GM21576 (cell line): ENCODE measurements around the gene NANOS2.

Source experiments
- ATAC-seq: cut with Tn5 transposase; IDR thresholded peaks from one replicate; pipeline ENCODE4 v1.9.1; 2021; ENCODE audit warnings: mild to moderate bottlenecking, moderate library complexity; ENCODE audit not compliant: unreplicated experiment

NANOS2 gene

GRCh38 chr19:45929247-45929646 is 14.7 kb upstream of the NANOS2 start:
- ATAC-seq = no peak

- ATAC-seq = no peak
Measured at GRCh38 chr19:45927565-45928261, 13.1 kb upstream of the NANOS2 start.

- no peak for ATAC-seq
Measured at GRCh38 chr19:45924891-45925447, 10.4 kb upstream of the NANOS2 start.

GRCh38 chr19:45922281-45922680 is 7.7 kb upstream of the NANOS2 start:
- no peak for ATAC-seq

GRCh38 chr19:45920458-45920857 is 5.9 kb upstream of the NANOS2 start:
- no peak for ATAC-seq

GRCh38 chr19:45919678-45920077 is 5.1 kb upstream of the NANOS2 start:
- ATAC-seq = no peak

DNA sequence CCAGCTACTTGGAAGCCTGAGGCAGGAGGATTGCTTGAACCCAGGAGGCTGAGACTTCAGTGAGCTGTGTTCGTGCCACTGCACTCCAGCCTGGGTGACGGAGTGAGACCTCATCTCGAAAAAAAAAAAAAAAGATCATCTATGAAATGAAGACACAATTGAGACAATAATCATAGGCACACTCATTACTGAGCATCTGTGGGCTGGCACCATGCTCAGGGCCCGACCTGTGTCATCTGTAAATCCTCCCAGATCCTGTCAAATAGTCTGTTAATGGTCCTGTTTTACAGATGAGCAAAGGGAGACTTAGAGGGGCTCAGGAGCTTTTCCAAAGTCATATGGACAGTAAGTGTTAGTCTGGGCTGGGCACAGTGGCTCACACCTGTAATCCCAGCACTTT is 4.1 kb upstream of the NANOS2 start:
- ATAC-seq = no peak

- no peak for ATAC-seq
Measured at GRCh38 chr19:45917421-45918091, 3.0 kb upstream of the NANOS2 start.

DNA sequence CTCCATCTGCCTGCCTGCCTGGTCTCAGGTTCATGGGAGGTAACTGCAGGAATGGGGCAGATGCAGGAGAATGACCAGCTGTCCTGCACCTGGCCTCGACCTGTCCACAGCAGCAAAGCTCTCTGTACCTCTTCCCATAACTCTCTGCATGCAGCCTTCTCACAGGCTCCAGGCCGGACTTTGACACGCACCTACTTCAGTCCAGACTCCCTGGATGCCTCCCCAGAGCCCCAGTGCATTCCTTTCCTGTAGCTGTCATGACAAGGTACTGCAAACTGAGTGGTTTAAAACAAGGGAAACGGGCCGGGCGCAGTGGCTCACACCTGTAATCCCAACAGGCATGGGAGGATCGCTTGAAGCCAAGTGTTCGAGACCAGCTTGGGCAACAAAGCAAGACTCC is 3.3 kb downstream of the NANOS2 start:
- no peak for ATAC-seq

DNA sequence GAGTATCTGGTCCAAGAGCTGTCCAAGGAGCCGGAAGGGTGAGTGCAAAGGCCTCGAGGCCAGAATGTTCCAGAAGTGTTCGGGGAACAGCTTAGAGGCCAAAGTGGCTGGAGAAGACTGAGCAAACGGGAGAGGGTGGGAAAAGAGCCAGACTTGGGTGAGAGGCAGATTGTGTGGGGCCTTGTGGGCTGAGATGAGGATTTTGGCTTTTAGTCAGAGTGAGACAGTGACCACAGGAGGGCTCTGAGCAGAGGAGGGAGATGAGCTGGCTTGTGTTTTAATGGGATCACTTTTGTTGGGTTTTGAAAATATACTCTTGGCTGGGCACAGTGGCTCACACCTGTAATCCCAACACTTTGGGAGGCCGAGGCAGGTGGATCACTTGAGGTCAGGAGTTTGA is 5.6 kb downstream of the NANOS2 start:
- ATAC-seq = no peak

- ATAC-seq = no peak
Measured at GRCh38 chr19:45906221-45906620, 8.4 kb downstream of the NANOS2 start.

- ATAC-seq = no peak
Measured at GRCh38 chr19:45905011-45905410, 9.6 kb downstream of the NANOS2 start.

- ATAC-seq = peak; percentile 75
Measured at GRCh38 chr19:45902651-45903625, 11.6 kb downstream of the NANOS2 start.

- ATAC-seq = no peak
Measured at GRCh38 chr19:45901912-45902650, 12.5 kb downstream of the NANOS2 start, which contains the start of gene MYPOP. Gene MYPOP, minus strand, starts transcription at chr19:45902613. Its CDS starts 840 bp downstream, at chr19:45901773.

DNA sequence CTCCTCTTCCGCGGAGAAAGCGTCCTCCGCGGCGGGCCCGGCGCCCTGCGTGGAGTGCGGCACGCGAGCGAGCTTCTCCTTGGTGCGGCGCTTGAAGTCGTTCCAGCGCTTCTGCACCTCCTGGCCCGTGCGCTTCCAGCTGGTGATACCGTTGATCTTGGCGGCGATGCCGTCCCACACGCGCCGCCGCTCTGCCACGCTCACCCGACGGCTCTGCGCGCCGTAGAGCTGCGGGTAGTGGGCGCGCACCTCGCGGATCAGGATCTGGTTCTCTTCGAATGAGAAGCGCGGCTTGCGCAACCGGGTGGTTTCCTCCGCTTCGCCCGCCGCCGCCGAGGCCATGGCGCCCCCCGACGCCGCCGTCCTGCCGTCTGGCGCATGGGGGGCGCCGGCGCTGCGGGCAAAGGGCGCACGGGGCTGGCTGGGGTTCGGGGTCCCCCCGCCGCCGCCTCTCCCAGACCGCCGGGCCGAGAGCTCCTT is 13.1 kb downstream of the NANOS2 start:
- ATAC-seq = no peak

DNA sequence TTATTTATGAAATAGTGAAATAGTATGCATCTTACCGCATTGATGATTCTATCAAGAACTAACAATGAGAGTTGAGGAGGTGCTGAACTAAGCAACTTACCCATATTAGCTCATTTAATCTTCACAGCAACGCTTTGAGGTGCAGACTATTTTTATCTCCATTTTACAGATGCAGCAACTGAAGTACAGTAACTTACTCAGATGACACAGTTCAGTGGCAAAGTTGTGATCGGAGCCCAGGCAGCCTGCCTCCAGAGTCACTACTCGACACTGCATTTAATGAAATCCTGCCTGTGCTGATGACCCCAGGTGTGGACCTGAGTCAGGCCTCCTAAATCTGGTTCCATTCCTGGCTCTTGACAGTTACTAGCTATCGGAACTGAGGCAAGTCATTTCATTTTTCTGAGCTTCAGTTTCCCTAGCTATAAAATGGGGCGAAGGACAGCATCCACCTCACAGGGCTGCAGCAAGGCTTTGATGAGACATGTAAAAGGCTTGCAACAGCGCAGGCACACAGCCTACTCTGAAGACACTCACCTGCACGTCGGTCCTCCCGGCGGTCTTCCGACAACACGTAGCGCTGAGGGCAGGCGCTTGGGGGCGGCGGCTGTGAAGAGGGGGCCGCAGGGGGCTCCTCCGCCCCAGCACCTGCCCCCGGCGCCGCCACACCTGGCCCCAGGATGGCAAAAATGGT is 13.7 kb downstream of the NANOS2 start:
- ATAC-seq = no peak

- no peak for ATAC-seq
Measured at GRCh38 chr19:45899919-45900589, 14.5 kb downstream of the NANOS2 start.

- no peak for ATAC-seq
Measured at GRCh38 chr19:45899253-45899652, 15.3 kb downstream of the NANOS2 start.

GRCh38 chr19:45897261-45897812 is 17.2 kb downstream of the NANOS2 start:
- ATAC-seq = no peak
